Neutrophil (primary cell): ENCODE data around the gene GPC5.

ENCODE experiments used
- H3K27ac ChIP-seq: fragments of 200-600 bp; sonication (generic); 2 replicates; pipeline ENCODE4 v1.5.1; 2016; ENCODE audit warnings: mild to moderate bottlenecking, moderate library complexity
- H3K27me3 ChIP-seq: fragments of 200-600 bp; sonication (generic); 2 replicates; pipeline ENCODE4 v1.6.0; 2016; ENCODE audit warnings: mild to moderate bottlenecking
- H3K36me3 ChIP-seq: fragments of 200-600 bp; sonication (generic); 2 replicates; pipeline ENCODE4 v1.5.1; 2017
- H3K4me1 ChIP-seq, 2 experiments: fragments of 200-600 bp in 1 of 2; sonication (generic) in 1 of 2; 1 replicate in 1 of 2; 2 replicates in 1 of 2; pipeline versions ENCODE4 v1.5.1 to v1.6.1; 2013 to 2016; ENCODE audit warnings: low read depth in 1 of 2, low read length in 1 of 2, mild to moderate bottlenecking in 1 of 2, moderate library complexity in 1 of 2; ENCODE audit not compliant: control insufficient read depth in 1 of 2, insufficient read depth in 1 of 2
- H3K4me3 ChIP-seq, 2 experiments: fragments of 200-600 bp in 1 of 2; sonication (generic) in 1 of 2; 1 replicate in 1 of 2; 2 replicates in 1 of 2; pipeline ENCODE4 v1.5.1; 2013 to 2016; ENCODE audit warnings: low read depth in 1 of 2, low read length in 1 of 2, mild to moderate bottlenecking in 1 of 2, moderate library complexity in 1 of 2
- H3K9me3 ChIP-seq: fragments of 200-600 bp; sonication (generic); 2 replicates; pipeline ENCODE4 v1.5.1; 2016
- CTCF ChIP-seq: fragments of 200-600 bp; sonication (generic); IDR thresholded peaks from 2 replicates; pipeline ENCODE4 v1.5.1; 2016; ENCODE audit warnings: antibody characterized with exemption

GPC5 gene

GRCh38 chr13:92767468-92767867, 1369.0 kb downstream of the GPC5 start:
- no peak for TF ChIP-seq CTCF
- H3K4me3 ChIP-seq, result no peak overlapping the region
- H3K36me3 ChIP-seq, result no peaks in the 10 kb centered on the region
- H3K9me3 ChIP-seq, result no peaks in the 10 kb centered on the region
- no peaks in the 10 kb centered on the region for H3K27me3 ChIP-seq
- H3K27ac ChIP-seq, result no peak overlapping the region
- H3K4me1 ChIP-seq, result no peaks in the 10 kb centered on the region

- Histone ChIP-seq H3K36me3 (no peaks in the 10 kb centered on the region), H3K4me3 (no peak overlapping the region), H3K27me3 (no peaks in the 10 kb centered on the region), H3K27ac (no peak overlapping the region), H3K4me1 (no peaks in the 10 kb centered on the region), H3K9me3 (no peaks in the 10 kb centered on the region)
- TF ChIP-seq CTCF, result no peak
Measured at GRCh38 chr13:92768602-92769001, 1370.2 kb downstream of the GPC5 start.

- Histone ChIP-seq H3K4me3 (no peak overlapping the region), H3K27ac (no peak overlapping the region), H3K27me3 (no peaks in the 10 kb centered on the region), H3K9me3 (no peaks in the 10 kb centered on the region), H3K36me3 (no peaks in the 10 kb centered on the region), H3K4me1 (no peaks in the 10 kb centered on the region)
- no peak for TF ChIP-seq CTCF
Measured at GRCh38 chr13:92769046-92769445, 1370.6 kb downstream of the GPC5 start.

GRCh38 chr13:92775658-92776057, 1377.2 kb downstream of the GPC5 start:
- Histone ChIP-seq H3K27me3 (no peaks in the 10 kb centered on the region), H3K9me3 (no peaks in the 10 kb centered on the region), H3K27ac (no peak overlapping the region), H3K36me3 (no peaks in the 10 kb centered on the region), H3K4me1 (no peaks in the 10 kb centered on the region), H3K4me3 (no peak overlapping the region)
- TF ChIP-seq CTCF, result no peak

- Histone ChIP-seq H3K27me3 (no peaks in the 10 kb centered on the region), H3K4me3 (no peak overlapping the region), H3K27ac (no peak overlapping the region), H3K36me3 (no peaks in the 10 kb centered on the region), H3K9me3 (no peaks in the 10 kb centered on the region), H3K4me1 (no peaks in the 10 kb centered on the region)
- TF ChIP-seq CTCF, result no peak
Measured at GRCh38 chr13:92781965-92782690, 1383.7 kb downstream of the GPC5 start.
